PFSK-1 (cell line): Measurements from ENCODE around the gene CMTM6.

ENCODE experiments used
- FOXP2 ChIP-seq: optimal IDR thresholded peaks from 2 replicates; pipeline ENCODE3; 2011; ENCODE audit warnings: borderline replicate concordance, control low read depth, inconsistent platforms; ENCODE audit not compliant: insufficient read depth; ENCODE audit errors: extremely low read length, extremely low read depth
- POLR2AphosphoS5 ChIP-seq: IDR thresholded peaks from 2 replicates; pipeline ENCODE4 v1.6.1; 2012; ENCODE audit warnings: low read depth, mild to moderate bottlenecking, control low read depth, low read length, moderate library complexity
- SIN3A ChIP-seq: IDR thresholded peaks from 2 replicates; pipeline ENCODE4 v1.6.1; 2012; ENCODE audit warnings: mild to moderate bottlenecking, low read length, moderate library complexity, borderline replicate concordance; ENCODE audit not compliant: insufficient read depth
- TAF1 ChIP-seq: IDR thresholded peaks from 2 replicates; pipeline ENCODE4 v1.6.1; 2012; ENCODE audit warnings: low read length, control low read depth, borderline replicate concordance; ENCODE audit not compliant: insufficient read depth
- TF ChIP-seq, protein P1 (sequence below), 2 experiments: IDR thresholded peaks; 2 replicates each; pipeline versions ENCODE4 v1.6.1 to v1.8.0; 2011 to 2012; ENCODE audit warnings: low read depth in 2 of 2, low read length in 2 of 2, control low read depth in 1 of 2, inconsistent platforms in 1 of 2, mild to moderate bottlenecking in 1 of 2, moderate library complexity in 1 of 2; ENCODE audit not compliant: insufficient read depth in 1 of 2

Gene CMTM6

DNA sequence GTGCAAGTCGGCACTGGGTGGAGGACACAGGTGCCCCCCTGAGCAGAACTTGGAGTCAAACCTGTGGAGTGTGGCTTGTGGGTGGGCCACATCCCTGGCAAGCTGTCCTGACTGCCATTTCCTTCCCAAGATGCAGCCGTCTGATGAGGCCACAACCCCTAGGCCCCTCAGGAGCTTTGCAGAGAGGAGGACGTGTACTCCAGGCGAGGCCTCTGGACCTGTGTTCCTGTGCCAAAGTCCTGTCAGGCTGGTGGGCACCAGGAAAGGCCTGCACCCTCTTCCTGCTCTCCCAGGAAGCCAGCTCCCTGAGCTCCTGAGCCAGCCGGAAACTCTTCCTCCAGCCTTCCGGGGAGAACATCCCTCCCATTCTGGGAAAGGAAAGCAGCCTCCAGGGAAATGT lies 48.5 kb downstream of the CMTM6 start:
- no peak for TF ChIP-seq SIN3A
- no peak for TF ChIP-seq POLR2AphosphoS5
- TF ChIP-seq TAF1: no peak
- no peak for TF ChIP-seq FOXP2
- TF ChIP-seq, protein P1, sequence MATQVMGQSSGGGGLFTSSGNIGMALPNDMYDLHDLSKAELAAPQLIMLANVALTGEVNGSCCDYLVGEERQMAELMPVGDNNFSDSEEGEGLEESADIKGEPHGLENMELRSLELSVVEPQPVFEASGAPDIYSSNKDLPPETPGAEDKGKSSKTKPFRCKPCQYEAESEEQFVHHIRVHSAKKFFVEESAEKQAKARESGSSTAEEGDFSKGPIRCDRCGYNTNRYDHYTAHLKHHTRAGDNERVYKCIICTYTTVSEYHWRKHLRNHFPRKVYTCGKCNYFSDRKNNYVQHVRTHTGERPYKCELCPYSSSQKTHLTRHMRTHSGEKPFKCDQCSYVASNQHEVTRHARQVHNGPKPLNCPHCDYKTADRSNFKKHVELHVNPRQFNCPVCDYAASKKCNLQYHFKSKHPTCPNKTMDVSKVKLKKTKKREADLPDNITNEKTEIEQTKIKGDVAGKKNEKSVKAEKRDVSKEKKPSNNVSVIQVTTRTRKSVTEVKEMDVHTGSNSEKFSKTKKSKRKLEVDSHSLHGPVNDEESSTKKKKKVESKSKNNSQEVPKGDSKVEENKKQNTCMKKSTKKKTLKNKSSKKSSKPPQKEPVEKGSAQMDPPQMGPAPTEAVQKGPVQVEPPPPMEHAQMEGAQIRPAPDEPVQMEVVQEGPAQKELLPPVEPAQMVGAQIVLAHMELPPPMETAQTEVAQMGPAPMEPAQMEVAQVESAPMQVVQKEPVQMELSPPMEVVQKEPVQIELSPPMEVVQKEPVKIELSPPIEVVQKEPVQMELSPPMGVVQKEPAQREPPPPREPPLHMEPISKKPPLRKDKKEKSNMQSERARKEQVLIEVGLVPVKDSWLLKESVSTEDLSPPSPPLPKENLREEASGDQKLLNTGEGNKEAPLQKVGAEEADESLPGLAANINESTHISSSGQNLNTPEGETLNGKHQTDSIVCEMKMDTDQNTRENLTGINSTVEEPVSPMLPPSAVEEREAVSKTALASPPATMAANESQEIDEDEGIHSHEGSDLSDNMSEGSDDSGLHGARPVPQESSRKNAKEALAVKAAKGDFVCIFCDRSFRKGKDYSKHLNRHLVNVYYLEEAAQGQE (IDR thresholded peaks at IDR 0.05; ENCODE audit: insufficient read depth in 1 of 2, low read depth in 2 of 2, low read length in 2 of 2): no peak

DNA sequence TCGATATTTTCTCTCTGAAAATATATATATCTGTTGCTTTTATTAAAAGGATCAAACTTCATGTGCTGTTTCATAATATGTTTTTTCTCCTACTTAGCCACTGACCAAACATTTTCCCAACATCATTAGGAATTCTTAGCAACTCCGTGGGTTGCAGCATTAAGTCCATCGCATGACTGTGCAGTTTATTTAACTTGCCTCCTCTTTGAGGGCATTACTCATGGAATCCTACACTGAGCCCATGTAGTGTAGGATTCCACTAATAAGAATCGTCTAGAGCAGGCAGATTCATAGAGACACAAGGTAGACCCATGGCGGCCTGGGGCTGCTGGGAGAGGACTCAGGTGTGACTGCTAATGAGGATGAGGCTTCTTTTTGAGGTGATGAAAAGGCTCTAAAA lies 49.3 kb downstream of the CMTM6 start:
- TF ChIP-seq, protein P1 (IDR thresholded peaks at IDR 0.05; ENCODE audit: insufficient read depth in 1 of 2, low read depth in 2 of 2, low read length in 2 of 2): no peak
- TF ChIP-seq POLR2AphosphoS5: no peak
- TF ChIP-seq TAF1: no peak
- no peak for TF ChIP-seq FOXP2
- TF ChIP-seq SIN3A: no peak

DNA sequence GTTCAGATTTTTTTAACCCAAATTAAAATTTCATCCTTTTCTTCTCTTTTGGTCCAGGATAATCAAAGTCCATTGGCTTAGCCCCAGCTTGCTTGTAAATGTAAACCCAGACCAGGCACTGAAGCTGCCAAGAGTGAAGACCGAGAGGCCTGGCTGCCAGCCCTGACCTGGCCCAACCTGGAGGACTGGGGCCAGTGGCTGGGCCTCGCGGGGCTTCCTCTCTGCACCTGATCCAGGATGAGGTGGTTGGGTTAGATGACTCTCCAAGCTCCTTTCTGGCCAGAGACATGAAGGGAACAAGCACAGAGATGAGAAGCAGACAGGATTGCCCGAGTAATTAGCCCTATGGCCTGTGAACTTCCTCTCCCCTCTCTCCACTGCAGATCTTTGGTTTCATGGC lies 50.6 kb downstream of the CMTM6 start:
- TF ChIP-seq, protein P1 (IDR thresholded peaks at IDR 0.05; ENCODE audit: insufficient read depth in 1 of 2, low read depth in 2 of 2, low read length in 2 of 2): no peak
- TF ChIP-seq FOXP2: no peak
- TF ChIP-seq POLR2AphosphoS5: no peak
- no peak for TF ChIP-seq SIN3A
- TF ChIP-seq TAF1: no peak

DNA sequence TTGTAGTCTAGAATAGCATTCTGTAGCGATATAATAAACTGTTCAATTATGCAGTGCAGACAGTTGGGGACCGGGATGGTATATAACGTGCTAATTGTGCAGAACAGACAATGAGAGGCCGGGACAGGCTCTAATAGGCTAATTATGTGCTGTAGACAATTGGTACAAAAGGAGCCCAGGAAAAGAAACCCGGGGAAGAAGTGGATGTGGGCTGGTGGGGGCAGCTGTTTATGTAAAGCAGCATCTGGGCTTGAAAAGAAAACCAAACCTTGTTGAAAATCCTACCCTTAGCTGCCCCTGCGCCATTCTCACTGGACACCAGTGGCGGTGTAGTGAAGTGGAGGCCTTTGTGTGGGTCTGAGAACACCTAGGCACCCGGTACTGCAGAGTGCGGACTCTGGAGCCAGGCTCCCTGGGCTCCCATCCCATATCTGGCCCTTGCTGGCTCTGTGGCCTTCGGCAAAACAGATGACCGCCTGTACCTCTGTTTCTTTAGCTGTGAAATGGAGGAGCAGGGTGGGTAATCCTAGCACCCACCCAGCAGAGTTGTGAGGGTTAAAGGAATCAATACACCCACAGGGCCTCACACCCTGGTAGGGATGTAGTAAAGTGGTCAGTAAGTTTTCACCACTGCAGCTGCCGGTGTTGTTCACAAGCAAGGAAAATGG lies 51.5 kb downstream of the CMTM6 start:
- no peak for TF ChIP-seq POLR2AphosphoS5
- no peak for TF ChIP-seq SIN3A
- no peak for TF ChIP-seq FOXP2
- no peak for TF ChIP-seq TAF1
- TF ChIP-seq, protein P1 (IDR thresholded peaks at IDR 0.05; ENCODE audit: insufficient read depth in 1 of 2, low read depth in 2 of 2, low read length in 2 of 2): no peak

DNA sequence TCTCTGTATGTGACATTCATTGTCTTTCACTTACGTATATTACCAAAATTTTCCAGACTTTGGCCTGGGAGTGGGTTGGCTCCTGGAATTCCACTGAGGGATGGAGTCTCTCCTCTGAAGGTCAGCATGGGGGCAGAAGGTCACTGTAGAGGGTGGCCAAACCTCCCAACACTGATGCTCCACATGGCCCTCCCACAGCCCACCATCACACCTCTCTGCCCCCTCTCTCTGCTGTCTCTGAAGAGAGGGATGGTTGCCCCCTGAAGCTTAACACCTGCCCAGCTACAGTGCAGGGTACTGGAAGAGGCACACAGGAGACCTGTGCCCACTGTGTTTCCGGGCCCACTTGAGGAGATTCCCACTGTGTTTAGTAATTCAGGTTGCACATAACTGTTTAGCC lies 52.2 kb downstream of the CMTM6 start:
- TF ChIP-seq FOXP2 (no peak), SIN3A (no peak), TAF1 (no peak), POLR2AphosphoS5 (no peak)
- TF ChIP-seq, protein P1 (IDR thresholded peaks at IDR 0.05; ENCODE audit: insufficient read depth in 1 of 2, low read depth in 2 of 2, low read length in 2 of 2): no peak
